Hippocampal formation (tissue), 2 donors: ENCODE measurements around the gene STK39.

ENCODE experiments used
- DNase-seq, 2 donors: peaks; one replicate each; lab custom pipeline; 2025; lab: John Stamatoyannopoulos, UW

The STK39 gene

DNA sequence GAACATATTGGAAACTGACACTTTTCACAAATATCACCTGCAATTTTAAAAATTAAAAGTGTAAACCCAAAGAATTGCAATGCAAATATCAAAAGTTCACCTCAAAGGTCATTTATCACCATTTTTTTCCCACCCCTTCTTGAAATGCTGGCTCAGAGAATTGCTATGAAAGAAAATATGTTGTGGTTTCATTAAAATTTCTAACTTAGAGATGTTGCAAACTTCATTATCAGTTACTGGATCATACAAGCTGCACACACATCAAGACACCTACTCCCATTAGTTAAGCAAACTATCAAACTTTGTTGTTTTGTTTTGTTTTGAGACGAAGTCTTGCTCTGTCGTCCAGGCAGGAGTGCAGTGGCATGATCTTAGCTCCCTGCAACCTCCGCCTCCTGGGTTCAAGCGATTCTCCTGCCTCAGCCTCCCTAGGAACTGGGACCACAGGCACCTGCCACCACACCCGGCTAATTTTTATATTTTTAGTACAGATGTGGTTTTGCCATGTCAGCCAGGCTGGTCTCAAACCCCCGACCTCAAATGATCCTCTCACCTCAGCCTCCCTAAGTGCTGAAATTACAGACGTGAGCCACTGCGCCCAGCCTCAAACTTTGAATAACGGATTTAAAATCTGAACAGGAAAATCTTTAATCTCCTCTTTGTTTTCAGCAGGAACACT lies 37.0 kb downstream of the STK39 start:
- no peak for DNase-seq

DNA sequence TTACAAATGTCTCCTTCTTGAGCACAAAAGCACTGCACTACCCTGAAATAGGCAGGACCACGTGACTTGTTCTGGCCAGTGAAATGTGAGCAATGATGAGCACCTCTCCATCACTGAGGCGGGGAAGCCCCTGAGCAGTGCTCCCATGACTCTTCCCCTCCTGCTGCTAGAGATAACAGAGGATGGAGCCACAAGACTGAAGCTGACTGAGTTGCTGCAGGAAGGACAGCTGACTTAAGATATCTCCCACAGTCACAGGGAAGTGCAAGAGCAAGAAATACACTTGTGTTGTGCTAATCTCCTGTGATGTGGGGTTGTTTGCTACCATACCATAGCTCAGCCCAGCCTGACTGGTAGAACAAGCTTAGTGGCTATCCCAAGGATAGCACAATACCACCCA lies 38.7 kb downstream of the STK39 start:
- DNase-seq = no peak

DNA sequence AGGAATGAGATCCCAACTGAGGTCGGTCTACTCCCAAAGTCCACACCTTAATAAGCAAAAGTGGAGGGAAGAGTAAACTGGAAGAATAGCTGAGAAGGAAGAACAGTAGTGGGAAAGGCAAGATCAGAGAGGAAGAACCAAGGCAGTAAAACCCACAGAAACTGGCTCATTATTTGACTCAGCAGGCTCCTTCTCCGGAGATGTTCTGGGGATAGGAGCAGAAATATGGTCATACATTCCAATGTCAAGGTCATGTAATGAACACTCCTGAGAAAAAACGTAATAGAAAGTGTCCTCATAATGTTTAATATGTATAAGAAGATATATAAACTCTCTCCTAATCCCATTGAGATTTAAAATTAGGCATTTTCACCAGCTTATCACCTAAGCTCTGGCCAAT lies 39.5 kb downstream of the STK39 start:
- DNase-seq = no peak

DNA sequence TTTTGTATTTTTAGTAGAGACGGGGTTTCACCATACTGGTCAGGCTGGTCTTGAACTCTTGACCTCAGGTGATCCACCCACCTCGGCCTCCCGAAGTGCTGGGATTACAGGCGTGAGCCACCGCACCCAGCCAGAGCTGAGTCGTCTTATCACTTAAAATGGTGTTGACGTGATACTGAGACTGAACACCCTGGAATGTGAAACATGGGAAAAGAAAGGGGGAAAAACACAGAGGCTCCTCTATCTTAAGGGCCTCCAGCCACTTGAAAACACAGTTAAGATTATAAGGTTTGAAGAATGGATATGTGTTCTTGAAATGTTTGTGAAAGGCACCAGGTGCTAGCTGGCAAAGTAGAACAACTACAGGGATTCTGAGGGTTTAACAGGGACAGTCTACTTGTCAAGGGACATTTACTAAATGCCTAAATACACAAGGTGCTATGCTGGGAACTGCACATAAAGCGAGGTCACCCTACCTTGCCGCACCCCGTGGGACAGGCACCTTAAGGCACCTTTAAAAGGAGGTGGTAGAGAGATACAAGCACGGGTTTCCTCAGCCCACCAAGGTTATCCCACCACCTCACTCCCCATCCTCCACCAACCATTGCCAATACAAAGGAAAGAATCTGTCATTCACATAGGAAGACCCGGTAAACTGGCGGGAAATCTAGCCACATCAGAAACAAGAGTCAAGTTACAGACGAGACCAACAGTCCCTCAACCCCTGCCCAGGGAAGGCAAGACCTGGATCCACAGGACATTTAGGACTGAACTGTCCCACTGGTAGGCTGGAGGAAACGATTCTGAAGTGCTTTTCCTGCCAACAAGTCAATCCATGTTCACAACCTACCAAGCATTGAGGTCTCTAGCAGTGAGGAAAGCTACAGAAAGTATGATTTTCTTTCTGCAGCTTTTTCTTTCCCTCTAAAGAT lies 43.4 kb downstream of the STK39 start:
- DNase-seq = no peak

DNA sequence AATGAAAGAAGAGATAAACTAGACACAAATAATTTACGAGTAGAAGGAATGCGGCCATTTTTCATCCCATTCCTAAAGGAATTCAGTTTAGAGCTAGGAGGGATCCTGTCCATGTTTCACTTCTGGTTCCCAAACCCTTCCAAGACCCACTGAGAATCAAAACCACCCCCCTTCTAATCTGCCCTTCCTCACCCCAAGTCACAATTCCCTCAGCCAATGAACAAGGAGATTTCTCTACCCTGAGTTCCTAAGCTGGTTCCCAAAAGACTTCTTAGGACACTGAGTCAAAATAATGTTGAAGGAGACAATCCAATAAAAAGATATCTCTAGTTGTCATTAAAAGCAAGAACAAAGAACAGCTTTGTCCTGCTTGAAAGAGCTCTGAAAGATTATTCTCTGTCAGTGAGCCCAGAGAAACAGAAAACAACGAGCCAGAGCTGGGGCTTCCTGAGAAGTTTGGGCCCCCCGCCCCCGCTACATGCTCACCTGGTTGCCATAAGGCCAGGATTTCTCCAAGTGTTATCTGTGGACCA lies 45.7 kb downstream of the STK39 start:
- DNase-seq = no peak

DNA sequence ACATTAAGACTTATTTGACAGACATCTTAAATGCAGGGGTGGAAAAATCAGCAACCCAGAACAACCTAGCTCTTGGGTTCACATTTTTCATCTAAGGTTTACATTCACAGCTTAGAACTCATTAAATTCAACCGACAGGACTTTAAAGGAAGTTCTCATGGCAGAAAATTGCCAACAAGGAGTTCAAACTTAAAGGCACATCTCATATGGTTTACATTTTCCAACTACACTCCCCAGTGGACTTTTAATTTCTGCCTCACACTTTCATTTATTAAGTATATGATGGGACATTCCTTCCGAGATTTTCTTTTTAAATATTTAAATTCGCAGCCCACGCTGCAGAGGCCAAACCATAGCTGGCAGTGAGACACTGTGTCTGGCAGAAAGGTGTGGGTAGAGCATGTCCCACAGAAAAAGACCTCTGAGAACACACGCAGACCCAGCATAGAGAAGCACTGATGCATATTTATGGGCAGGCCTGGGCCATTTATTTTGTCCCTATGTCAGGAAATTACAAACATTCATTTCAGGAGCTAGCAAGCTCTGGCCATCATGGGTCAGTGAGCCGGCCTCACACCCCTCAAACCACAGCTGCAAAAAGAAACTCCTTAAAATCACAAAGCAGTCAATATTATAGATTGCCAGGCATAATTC lies 46.3 kb downstream of the STK39 start:
- no peak for DNase-seq

DNA sequence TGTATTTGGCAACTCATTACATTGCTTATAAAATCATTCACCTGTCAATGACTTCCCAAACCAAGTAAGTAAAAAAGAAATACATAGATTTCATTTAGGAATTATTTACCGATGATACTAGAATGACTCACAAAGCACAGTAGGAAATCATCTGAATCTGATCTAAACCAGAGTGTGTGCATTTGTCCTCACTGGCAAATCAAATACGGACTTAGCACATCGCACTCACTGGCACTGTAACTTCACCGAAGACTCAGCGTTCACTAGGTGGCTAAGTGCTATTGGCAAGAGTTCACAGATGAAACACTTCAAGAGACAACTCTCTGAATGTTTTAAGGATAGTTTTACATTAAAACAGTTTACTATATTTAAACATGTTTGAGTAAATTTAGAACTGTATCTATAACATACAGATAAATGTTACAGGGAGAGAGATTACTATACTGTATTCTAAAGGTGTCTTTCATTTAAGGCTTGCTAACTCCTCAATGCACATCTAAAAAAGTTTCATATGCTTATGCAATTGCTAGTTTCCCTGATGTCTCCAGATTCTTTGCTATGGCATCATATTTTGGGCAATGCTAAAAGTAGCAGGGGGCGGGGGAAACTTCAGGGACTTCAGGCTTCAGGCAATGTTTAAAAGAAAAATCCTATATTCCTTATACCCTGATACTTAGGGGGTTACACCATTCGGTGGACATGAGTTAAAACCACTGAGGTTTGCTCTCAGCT lies 48.8 kb downstream of the STK39 start:
- no peak for DNase-seq

DNA sequence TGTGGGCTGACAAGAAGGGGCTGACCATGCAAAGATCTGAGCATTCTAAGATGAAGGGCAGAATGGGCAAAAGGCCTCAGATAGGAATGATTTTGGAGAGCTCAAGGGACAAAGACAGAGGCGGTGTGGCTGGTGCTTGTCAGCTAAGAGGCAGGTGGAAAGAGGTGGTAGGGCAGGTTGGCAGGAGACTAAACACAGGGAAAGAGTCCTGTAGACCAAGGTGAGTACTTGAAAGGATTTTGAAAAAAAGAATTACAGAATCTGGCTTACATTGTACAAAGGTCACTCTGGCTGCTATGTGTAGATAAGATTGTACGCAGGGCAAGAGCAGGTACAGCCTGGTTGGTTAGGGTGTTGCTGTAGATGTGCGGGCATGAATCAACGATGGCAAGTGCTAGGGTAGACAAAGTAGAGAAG lies 50.6 kb downstream of the STK39 start:
- DNase-seq = no peak

DNA sequence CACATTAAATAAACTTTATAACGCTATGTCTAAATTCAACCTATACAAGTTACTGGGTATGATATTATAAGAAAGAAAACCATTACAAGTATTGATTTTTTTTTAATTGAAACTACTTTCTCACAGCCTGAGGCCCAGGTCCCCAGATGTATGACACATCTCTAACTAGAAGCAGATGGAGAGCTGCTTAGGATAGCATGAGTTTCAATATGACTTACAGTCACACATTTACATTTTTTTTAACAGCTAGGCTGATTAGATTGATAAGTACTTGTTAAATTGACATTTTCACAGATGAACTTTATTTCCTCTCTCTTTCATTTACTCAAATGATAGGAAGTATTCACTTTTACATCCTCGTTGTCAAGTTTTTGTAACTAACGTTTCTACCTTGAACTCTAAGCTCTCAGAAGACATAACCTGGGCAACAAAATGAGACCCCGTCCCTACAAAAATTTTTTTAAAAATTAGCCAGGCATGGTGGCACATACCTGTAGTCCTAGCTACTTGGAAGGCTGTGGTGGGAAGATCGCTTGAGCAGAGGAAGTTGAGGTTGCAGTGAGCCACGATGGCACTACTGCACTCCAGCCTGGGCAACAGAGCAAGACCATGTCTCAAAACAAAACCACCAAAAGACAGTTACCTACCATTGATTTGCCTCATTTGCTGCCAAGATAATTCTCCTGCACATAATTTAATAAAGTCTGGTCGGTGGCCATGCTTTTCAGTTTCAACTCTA lies 52.4 kb downstream of the STK39 start:
- no peak for DNase-seq

DNA sequence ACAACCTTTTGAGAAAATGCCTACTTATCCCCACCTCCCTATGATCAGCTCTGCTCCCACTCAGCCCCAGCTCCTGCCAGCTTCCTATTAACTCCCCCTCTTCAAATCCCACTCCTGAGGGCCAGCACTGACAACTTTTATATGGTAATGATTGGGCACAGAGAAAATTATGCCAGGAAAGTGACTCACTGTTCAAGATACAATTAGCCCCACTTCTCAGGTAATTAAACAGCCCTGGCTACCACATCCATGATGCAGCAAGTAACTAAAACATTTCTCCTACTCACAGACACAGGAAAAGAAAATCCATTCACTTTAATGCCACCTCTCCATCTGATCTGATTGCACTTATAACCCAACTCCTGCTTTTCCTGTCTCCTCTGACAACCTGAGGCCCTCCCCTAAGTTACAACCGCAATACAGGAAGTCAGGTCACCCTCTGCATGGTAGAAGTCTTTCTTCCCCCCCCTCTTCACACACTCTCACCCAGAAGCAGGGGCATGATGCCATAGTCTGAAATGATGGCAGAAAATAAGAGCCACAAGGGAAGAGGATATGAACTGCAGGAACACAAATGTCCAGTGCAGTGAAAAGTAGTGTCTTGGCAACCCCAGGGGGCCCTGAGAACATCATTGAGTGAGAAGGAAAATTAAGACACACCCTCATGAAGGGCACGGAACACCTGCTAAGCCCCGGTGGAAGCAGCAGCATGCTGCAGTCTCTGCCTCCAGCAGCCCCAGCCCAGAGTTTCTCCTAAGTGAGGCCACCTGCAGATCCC lies 54.4 kb downstream of the STK39 start:
- DNase-seq = no peak

DNA sequence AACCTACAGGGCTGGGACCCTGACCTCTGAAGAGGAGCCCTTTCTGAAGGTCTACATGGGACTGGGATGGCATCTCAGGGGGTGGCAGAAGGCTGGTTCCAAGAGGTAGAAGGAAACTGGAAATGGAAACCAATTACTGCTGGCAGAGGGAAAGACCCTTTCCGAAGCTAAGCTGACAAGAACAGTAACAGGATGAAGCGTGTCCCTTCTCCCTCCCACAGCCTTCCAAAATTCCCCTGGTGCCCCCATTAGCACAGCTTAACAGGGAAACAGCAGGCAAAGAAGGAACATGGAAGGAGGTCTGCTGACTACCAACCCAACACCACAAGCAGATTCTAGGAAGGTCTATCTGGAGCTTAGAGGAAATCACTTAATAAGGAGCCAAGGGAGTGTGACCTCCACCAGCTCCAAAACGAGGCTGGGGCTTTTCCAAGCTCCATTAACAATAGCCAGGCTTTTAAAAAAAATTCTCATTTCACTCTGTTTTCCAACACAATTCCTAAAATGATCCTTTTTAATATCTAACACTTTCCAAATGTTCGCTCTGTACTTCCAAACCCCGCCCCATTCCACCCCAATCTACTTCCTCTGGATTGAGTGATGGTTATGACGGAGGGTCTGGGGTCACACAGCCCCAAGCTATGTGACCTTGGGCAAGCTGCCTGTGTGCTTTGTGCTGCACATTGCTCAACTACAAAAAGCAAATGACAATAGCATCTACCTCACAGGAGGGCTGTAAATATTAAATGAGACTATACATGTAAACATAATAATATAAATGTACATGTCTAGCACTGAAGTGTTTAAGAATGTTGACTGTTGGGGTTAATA lies 55.2 kb downstream of the STK39 start:
- no peak for DNase-seq

DNA sequence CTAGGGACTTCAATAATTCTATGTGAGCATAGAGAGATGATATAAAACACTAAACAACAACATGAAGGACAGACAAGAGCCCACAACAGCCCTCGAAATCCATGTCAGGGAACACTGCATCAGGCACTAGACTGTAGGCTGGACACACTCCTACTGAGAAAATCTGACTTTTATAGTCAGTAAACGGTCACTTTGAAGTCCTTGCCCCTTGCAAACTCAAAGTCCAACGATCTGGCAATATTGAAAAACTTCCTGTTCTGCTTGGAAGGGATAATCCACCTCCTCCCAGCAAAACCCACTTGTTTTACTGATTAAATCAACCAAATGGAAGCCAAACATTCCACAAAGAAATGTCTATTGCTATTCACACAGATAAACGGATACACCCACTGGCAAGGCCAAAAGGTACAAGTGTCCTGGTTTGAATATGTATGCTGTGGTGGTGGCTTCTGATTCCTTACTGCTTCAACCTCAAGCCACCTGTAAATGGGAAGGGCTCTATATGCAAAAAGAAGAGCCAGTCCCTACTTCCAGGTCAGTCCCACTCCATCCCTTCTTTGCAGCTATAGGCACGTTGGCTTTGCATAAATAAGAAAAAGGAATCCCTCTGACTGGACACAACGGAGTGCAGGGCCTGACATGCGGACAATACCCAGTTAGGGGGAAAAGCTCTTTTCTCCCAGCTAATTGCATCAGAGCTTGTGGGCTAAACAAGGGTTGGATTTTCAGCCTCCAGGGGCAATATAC lies 56.6 kb downstream of the STK39 start:
- DNase-seq = no peak

DNA sequence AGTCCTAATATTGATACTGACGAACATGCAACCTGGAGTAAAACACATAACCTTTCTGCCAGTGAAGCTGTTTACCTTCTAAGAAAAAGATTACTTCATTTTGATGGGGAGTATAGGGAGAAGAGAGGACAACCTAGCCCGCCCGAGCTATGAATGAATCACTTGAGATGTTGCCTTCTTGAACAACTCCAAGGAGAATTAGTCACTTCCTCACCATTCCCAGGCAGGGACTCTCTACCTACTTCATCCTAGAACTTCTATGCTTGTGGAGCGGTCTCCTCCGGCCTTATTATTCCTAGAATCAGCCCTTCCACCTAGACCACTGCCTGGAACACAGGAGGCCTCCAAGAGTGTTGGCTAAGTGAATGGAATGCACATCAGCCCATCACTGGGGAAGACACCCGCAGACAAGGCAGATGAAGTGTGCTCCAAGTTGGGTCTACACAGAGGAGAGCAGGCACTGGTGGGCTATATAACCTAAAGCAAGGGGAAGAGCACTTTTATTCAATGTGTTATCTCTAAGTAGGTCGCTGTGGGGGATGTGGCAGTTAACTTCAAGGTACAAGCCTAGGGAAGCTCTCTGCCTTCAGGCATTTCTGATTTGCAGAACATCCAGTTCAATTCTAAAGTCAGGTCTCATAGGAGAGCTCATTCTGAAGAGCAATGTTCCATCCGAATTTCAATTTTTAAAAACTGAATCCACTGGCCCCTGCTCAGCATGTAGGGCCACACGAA lies 57.4 kb downstream of the STK39 start:
- no peak for DNase-seq

DNA sequence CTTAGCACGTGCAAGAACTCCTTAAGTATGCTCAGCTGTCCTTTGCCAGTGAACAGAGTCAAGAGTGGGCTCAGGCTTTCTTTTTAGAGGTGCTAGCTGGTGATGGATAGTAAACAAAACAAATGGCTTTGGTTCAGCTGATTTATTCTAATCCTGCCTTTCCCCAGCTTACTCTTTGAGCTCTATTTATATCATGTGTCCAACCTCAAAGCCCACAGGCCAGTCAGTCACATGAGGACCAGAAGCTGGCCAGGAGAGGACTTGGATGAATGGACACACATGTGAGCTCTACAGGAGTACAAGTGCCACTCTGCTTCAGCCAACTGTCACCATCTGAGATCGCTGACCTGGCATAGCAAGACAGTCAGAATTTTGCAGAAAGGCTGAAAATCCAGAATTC lies 59.4 kb downstream of the STK39 start:
- no peak for DNase-seq

DNA sequence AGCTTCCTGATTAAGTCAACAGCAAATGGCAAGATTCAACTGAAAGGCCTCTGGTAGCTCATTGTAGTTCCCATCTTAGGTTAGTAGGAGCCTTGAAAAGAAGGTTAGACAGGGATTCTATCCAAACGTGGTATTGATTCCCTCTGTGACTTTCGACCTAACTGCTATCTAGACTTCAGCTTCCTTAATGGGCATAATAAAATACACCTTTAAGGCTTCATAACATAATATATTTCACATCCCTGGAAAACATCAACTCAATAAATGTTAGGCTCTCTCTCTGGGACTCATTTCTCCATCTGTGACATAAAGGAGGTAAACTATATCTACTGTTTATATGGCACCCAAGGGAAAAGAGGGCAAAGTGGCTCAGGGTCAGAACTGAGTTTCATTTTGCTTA lies 60.9 kb downstream of the STK39 start:
- no peak for DNase-seq

DNA sequence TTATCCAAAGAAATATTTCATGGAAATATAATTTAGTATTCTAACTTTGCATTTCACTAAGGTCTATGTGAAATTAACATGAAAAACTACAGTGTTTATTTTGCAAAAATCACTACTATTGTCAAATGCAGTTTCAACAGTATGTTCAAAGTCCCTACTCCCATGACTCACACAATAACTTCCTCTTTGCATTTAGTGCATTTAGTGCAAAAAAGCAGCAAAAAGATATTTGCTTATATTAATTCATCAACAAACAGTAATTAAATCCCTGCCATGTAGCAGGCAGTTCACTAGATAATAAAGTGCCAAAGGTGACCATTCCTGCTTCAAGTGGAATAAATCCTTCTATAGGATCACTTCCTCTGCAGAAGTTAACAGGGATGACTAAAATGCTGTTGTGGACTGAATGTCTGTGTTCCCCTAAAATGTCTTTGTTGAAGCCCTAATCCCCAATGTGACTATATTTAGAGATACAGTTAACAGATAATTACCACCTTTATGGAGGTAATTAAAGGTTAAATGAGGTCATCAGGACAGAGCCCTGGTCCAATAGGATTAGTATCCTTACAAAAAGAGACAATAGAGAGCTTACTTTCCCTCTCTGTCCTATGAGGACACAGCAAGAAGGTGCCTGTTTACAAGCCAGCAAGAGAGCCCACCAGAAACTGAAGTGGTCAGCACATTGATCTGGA lies 61.7 kb downstream of the STK39 start:
- DNase-seq = no peak
